Measurements from ENCODE around the gene TSPAN9. TPM values are rescaled to one million over a fixed set of nuclear protein-coding genes. Genes with fewer than 3 reads are reported as not detected.

TSPAN9 gene
- total and polyA plus RNA-seq, 9 of the 15 experiments (the other 6 are each of a cell fraction or from before 2014, with no cell fraction given) = 0.23 to 2.1 (median 0.60) TPM; not detected in 2

DNA sequence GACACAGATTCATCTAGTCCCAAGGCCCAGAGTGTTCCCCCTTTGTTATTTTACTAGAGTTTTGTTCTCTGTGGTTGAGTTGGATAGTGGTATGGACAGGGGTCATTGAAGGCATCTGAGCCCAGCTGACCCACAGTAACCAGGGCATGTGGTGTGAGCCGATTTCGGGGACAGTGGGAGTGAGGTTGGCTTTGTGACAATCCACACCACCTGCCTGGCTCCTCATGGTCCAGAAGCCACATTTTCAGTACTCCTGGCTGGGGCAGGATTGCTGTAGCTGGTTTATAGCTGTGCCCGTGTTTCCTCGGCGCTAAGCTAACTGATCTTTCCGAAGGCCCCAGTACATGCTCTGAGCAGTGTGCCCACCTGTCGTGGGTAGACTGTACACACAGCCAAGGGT, 116.0 kb downstream of the TSPAN9 start:
- ATAC-seq (no peak), DNase-seq (ENCODE audit: extremely low read depth in 1 of 4, low spot score in 3 of 4) (no peak), FAIRE-seq (no peak)
- Histone ChIP-seq H3K4me2 (ENCODE audit: insufficient read depth, low read length) (no peak overlapping the region), H2AFZ (ENCODE audit: low read depth, low read length) (no peak overlapping the region), H3K4me3 (no peak overlapping the region), H3K36me3 (ENCODE audit: control insufficient read depth, insufficient read depth, low read length) (no peaks in the 10 kb centered on the region), H3K79me2 (ENCODE audit: control insufficient read depth, insufficient read depth, low read length) (no peaks in the 10 kb centered on the region), H3K27ac (ENCODE audit: extremely low read depth, low read depth, low read length) (no peak overlapping the region), H3K9ac (ENCODE audit: insufficient read depth in 1 of 2, low read depth in 2 of 2, low read length in 2 of 2) (no peak overlapping the region), H3K9me1 (ENCODE audit: control insufficient read depth, insufficient read depth, low read length) (no peaks in the 10 kb centered on the region), H3K9me3 (replicated peaks; ENCODE audit: control insufficient read depth, insufficient read depth, low read depth, low read length) (no peaks in the 10 kb centered on the region), H4K20me1 (replicated peaks; ENCODE audit: control insufficient read depth, insufficient read depth, low read length) (peaks cover 11% of the 10 kb centered on the region), H3K4me1 (replicated peaks in 1 of 2; ENCODE audit: control insufficient read depth in 2 of 2, insufficient read depth in 2 of 2, low read length in 2 of 2) (no peaks in the 10 kb centered on the region), H3K27me3 (ENCODE audit: control insufficient read depth in 2 of 2, insufficient read depth in 2 of 2, low read length in 2 of 2) (peaks cover 0 to 11% of the 10 kb centered on the region in 2 experiments; a peak in 1 of 5 replicates)
- ChIA-PET CTCF (ENCODE audit: low intra/inter-chr PET ratio) (no interaction called here), POLR2A (interaction anchor here (1.1 to 1.7 kb wide), 2 partner anchors 14 to 24 kb away, joined by 3 to 4 read pairs; no protein-coding TSS in a partner anchor)
- TF ChIP-seq LARP7 (IDR thresholded peaks at IDR 0.05) = no peak
- TF ChIP-seq ZNF699 (CRISPR knock-in tag; IDR thresholded peaks at IDR 0.05; ENCODE audit: insufficient replicate concordance) = no peak
- no peak for TF ChIP-seq PCBP1 (IDR thresholded peaks at IDR 0.05; ENCODE audit: low read depth, low read length, poor library complexity, severe bottlenecking)
- no peak for TF ChIP-seq ZBTB11 (CRISPR knock-in tag; IDR thresholded peaks at IDR 0.05)
- no peak for TF ChIP-seq TBL1XR1 (IDR thresholded peaks at IDR 0.05; ENCODE audit: low read length in 2 of 2)
- 0% methylated on average over 6 of the region's 7 CpGs for WGBS (ENCODE audit: insufficient coverage, low coverage, missing lambda C conversion rate)
- intact Hi-C loops (cut with micrococcal nuclease) (no loop called here), in situ Hi-C loops (cut with MboI) (no loop called here)
- BruUV-seq (replicated peaks) = no TSS peak

All from K562 (cell line).